Endothelial cell of umbilical vein (primary cell): Measurements from ENCODE around the gene DAAM1. TPM values are rescaled to one million over a fixed set of nuclear protein-coding genes. Genes with fewer than 3 reads are reported as not detected.

Experiments
- BruUV-seq: library from RNA; stranded (reverse); fragments of 400-500 nt; replicated peaks from 2 replicates; lab custom pipeline; 2021; lab: Mats Ljungman, UMichigan
- CTCF ChIA-PET: fragments of 300-600, 350-600 bp; sonication (Branson Sonifier 250); formaldehyde crosslinking; loops from one replicate; lab custom pipeline; 2021; ENCODE audit warnings: antibody characterized with exemption, inconsistent platforms; lab: Charles Lee
- POLR2A ChIA-PET: fragments of 300-600, 350-600 bp; sonication (Branson Sonifier 250); formaldehyde crosslinking; loops from one replicate; lab custom pipeline; 2021; ENCODE audit warnings: antibody characterized with exemption, inconsistent platforms; lab: Charles Lee
- DNase-seq: peaks from one replicate; pipeline ENCODE4 v3.0.0-alpha.2; 2011; ENCODE audit warnings: low read depth, low spot score
- FAIRE-seq: peaks from 2 replicates; lab custom pipeline; 2011; peaks lifted over from hg19 to GRCh38; lab: Jason Lieb, UNC
- H2AFZ ChIP-seq: 2 replicates; pipeline ENCODE4 v1.6.0; 2012; ENCODE audit warnings: low read depth, low read length, control low read depth, inconsistent platforms
- H3K27ac ChIP-seq: 2 replicates; pipeline ENCODE4 v1.5.1; 2011; ENCODE audit warnings: low read depth, mild to moderate bottlenecking, control low read depth, low read length, moderate library complexity; ENCODE audit not compliant: insufficient read depth
- H3K27me3 ChIP-seq, 2 experiments: 2 replicates each; pipeline versions ENCODE4 v1.6.0 to v1.6.1; 2011; ENCODE audit warnings: low read length in 2 of 2, mixed read lengths in 1 of 2; ENCODE audit not compliant: control insufficient read depth in 2 of 2, insufficient read depth in 2 of 2
- H3K36me3 ChIP-seq, 2 experiments: 2 replicates in 1 of 2; 3 replicates in 1 of 2; pipeline ENCODE4 v1.5.1; 2011; ENCODE audit warnings: low read length in 2 of 2, mild to moderate bottlenecking in 1 of 2, moderate library complexity in 1 of 2; ENCODE audit not compliant: control insufficient read depth in 2 of 2, insufficient read depth in 2 of 2; ENCODE audit errors: extremely low read depth in 1 of 2
- H3K4me1 ChIP-seq: 3 replicates; pipeline ENCODE4 v1.5.1; 2011; ENCODE audit warnings: mild to moderate bottlenecking, low read length; ENCODE audit not compliant: control insufficient read depth, insufficient read depth; ENCODE audit errors: extremely low read depth
- H3K4me2 ChIP-seq: 2 replicates; pipeline ENCODE4 v1.6.1; 2011; ENCODE audit warnings: low read length, control low read depth, mixed read lengths; ENCODE audit not compliant: insufficient read depth
- H3K4me3 ChIP-seq, 3 experiments: fragments of 200-600 bp in 1 of 3; sonication (generic), shearing (Covaris generic) in 1 of 3; replicated peaks in 1 of 3; 2 replicates each; pipeline ENCODE4 v1.5.1; 2011 to 2016; ENCODE audit warnings: control low read depth in 3 of 3, low read length in 3 of 3, mild to moderate bottlenecking in 2 of 3, inconsistent platforms in 1 of 3, low read depth in 1 of 3, moderate library complexity in 1 of 3; ENCODE audit not compliant: insufficient read depth in 1 of 3
- H3K79me2 ChIP-seq: 2 replicates; pipeline ENCODE4 v1.6.0; 2012; ENCODE audit warnings: low read length, inconsistent platforms; ENCODE audit not compliant: control insufficient read depth, insufficient read depth
- H3K9ac ChIP-seq: replicated peaks from 2 replicates; pipeline ENCODE3; 2011; ENCODE audit warnings: low read length, control low read depth; ENCODE audit not compliant: insufficient read depth; ENCODE audit errors: extremely low read depth
- H3K9me1 ChIP-seq: replicated peaks from 3 replicates; pipeline ENCODE4 v1.6.0; 2011; ENCODE audit warnings: mild to moderate bottlenecking, low read length; ENCODE audit not compliant: control insufficient read depth, insufficient read depth; ENCODE audit errors: extremely low read depth
- H3K9me3 ChIP-seq: replicated peaks from 2 replicates; pipeline ENCODE4 v1.5.1; 2012; ENCODE audit warnings: low read length, inconsistent platforms; ENCODE audit not compliant: control insufficient read depth, insufficient read depth
- H4K20me1 ChIP-seq: replicated peaks from 2 replicates; pipeline ENCODE3; 2011; ENCODE audit warnings: mild to moderate bottlenecking, low read length; ENCODE audit not compliant: control insufficient read depth, insufficient read depth; ENCODE audit errors: extremely low read depth
- CTCF ChIP-seq, 2 donors: IDR thresholded peaks; 1 replicate in 1 of 2; 2 replicates in 1 of 2; pipeline ENCODE4 v1.5.1; 2011; ENCODE audit warnings: low read length in 2 of 2, mild to moderate bottlenecking in 2 of 2, moderate library complexity in 2 of 2, control low read depth in 1 of 2, inconsistent platforms in 1 of 2, low read depth in 1 of 2; ENCODE audit not compliant: insufficient read depth in 1 of 2; ENCODE audit errors: extremely low read depth in 1 of 2
- FOS ChIP-seq: IDR thresholded peaks from 2 replicates; pipeline ENCODE4 v1.6.1; 2011; ENCODE audit warnings: mild to moderate bottlenecking, low read length, moderate library complexity, borderline replicate concordance; ENCODE audit not compliant: insufficient read depth
- GATA2 ChIP-seq: IDR thresholded peaks from 2 replicates; pipeline ENCODE4 v1.7.0; 2011; ENCODE audit warnings: low read depth, mild to moderate bottlenecking, moderate library complexity, mixed read lengths, low read length; ENCODE audit not compliant: insufficient read length, insufficient read depth
- MAX ChIP-seq: IDR thresholded peaks from 2 replicates; pipeline ENCODE4 v1.6.1; 2011; ENCODE audit not compliant: insufficient read depth, insufficient read length
- POLR2A ChIP-seq: IDR thresholded peaks from 2 replicates; pipeline ENCODE4 v1.6.1; 2012; ENCODE audit warnings: low read depth, mild to moderate bottlenecking, control low read depth, low read length
- dilution Hi-C: fragments of 300-500 bp; cut with MboI; formaldehyde crosslinking; loops from one replicate; pipeline ENCODE4 v1.15.0; 2019; ENCODE audit warnings: low sequenced_read_pairs; ENCODE audit not compliant: extremely low pct_ligation_motif_present
- intact Hi-C: fragments of 100-400 bp; cut with micrococcal nuclease; formaldehyde crosslinking; loops from one replicate; pipeline ENCODE4 v1.10.0; 2022
- polyA plus RNA-seq, 4 experiments: library from polyadenylated mRNA; depleted of rRNA in 3 of 4; stranded (reverse) in 3 of 4; unstranded in 1 of 4; fragments of >200 nt; gene quantifications; 2 replicates each; pipeline versions ENCODE4 v1.2.1 to v1.2.3, GENCODE V29; 2011 to 2012; ENCODE audit warnings: missing spikeins in 1 of 4
- total RNA-seq: library from RNA; stranded (reverse); gene quantifications from 2 replicates; pipeline ENCODE4 v1.2.3, GENCODE V29; 2021

The DAAM1 gene
- total and polyA plus RNA-seq, 2 donors (not counting 3 experiments of a cell fraction or from before 2014, with no cell fraction given): 10.2 to 25.3 TPM

- Histone ChIP-seq H3K4me3 (no peak overlapping the region), H3K9me3 (no peaks in the 10 kb centered on the region), H3K4me1 (peaks cover 12% of the 10 kb centered on the region), H3K9me1 (no peaks in the 10 kb centered on the region), H4K20me1 (no peaks in the 10 kb centered on the region), H3K79me2 (no peaks in the 10 kb centered on the region), H3K4me2 (no peak overlapping the region), H3K27ac (no peak overlapping the region), H2AFZ (no peak overlapping the region), H3K9ac (no peak overlapping the region), H3K27me3 (no peaks in the 10 kb centered on the region), H3K36me3 (peaks cover 0 to 9% of the 10 kb centered on the region in 2 experiments)
- ChIA-PET CTCF (no interaction called here), POLR2A (no interaction called here)
- intact Hi-C loops (no loop called here), dilution Hi-C loops (no loop called here)
- FAIRE-seq: no peak
- no TSS peak for BruUV-seq
- no peak for DNase-seq
- TF ChIP-seq MAX: no peak
- no peak for TF ChIP-seq CTCF (IDR thresholded peaks at IDR 0.05; ENCODE audit: extremely low read depth in 1 of 2, insufficient read depth in 1 of 2, low read depth in 1 of 2, low read length in 2 of 2)
- TF ChIP-seq GATA2: no peak
These were observed 106.2 kb downstream of the DAAM1 start for GRCh38 chr14:59294662-59294992.

DNA sequence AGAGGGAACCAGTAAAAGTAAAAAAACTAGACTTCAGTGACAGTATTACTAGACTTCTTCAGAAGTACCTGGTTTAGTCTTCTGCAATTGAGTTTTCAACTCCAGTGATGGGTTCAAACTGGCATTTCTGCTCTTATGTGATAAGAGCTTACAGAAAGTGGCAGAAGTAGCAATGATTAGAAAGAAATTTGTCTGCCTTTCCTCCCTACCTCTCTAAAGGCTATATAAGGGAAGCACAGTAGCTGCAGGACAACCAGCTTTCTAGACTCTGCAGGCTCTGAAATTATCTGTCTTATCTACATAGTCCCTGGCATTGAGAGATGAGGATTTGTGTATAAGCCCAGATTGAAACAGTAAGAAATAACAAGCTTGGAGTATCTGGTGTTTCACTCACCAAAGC, 107.5 kb downstream of the DAAM1 start:
- TF ChIP-seq FOS (no peak), POLR2A (no peak)
- Histone ChIP-seq H3K9ac (no peak overlapping the region), H3K4me2 (no peak overlapping the region), H3K9me3 (no peaks in the 10 kb centered on the region), H3K4me3 (no peak overlapping the region), H3K36me3 (peaks cover 0 to 9% of the 10 kb centered on the region in 2 experiments), H3K4me1 (peaks cover 14% of the 10 kb centered on the region), H4K20me1 (no peaks in the 10 kb centered on the region), H2AFZ (no peak overlapping the region), H3K27me3 (no peaks in the 10 kb centered on the region), H3K79me2 (no peaks in the 10 kb centered on the region), H3K9me1 (no peaks in the 10 kb centered on the region), H3K27ac (no peak overlapping the region)
- ChIA-PET CTCF (interaction anchor here (0.9 to 1.0 kb wide), 2 partner anchors 11 to 148 kb away, joined by 3 read pairs; no protein-coding TSS in a partner anchor), POLR2A (no interaction called here)
- DNase-seq (no peak), FAIRE-seq (no peak)
- no TSS peak for BruUV-seq
- dilution Hi-C loops: no loop called here
- intact Hi-C loops: no loop called here
